Femur (tissue), 1 donor: Measurements from ENCODE around the gene GATA5.

ENCODE experiments used
- DNase-seq: peaks from one replicate; pipeline ENCODE4 v3.0.0-alpha.2; 2017

The GATA5 gene

DNA sequence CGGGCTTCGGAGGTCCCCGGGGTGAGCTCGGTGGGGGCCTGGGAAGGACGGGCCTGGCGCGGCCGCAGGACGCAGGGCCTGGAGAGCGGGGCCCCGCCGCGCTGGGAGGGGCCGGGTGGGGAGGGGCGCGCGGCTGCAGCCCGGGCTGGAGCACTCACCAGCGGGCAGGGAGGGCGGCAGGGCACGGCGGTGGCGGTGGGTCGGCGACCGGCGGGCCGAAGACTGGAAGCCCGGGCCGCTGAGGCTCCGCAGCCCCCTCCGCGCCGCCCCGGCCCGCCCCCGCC, at the start of gene GATA5:
GATA5 (minus strand) TSS at position 224 of the 284 bp plus-strand sequence. CDS start 474 bp downstream, outside the sequence.
- no peak for DNase-seq

DNA sequence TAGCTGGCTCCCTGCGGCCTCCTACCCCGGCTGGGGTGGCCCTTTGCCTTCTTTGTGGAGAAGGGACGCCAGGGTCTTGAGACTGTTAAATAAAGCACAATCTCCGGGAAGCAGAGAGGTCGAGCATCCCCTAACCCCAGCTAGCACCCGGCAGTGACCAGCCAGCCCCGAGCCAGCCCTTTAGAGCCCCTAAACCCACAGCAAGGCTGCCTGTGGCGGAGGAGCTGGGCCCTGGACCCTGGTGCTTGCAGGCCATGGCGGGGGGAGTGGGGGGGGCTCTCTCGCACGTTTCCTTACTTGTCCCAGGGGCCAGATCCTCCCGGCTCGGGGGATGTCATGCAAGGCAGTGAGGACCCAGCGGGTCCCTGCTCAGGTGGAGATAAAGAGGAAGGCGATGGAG, 49.2 kb upstream of the GATA5 start:
- no peak for DNase-seq

DNA sequence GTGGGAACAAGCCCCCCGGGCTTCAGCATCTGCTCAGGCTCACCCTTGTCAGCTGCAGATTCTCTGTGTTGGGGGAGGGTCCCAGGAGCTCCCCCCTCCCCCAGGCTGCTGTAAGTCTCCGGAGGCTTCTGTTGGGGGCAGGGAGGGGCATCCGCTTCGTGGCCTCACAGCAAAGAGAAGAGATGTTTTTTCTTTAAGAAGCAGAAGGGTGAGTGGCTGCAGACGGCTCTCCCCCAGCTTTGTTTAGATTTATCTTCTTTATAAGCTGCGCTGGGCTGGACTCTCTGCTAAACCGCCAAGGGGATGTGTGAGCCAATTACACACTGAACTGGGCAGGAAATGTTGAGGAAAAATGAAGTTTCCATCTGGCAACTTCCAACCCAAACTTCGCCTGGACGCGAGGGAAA, 48.7 kb upstream of the GATA5 start:
- peak; percentile 72 for DNase-seq

- no peak for DNase-seq
Observed at GRCh38 chr20:62523473-62524203, 47.8 kb upstream of the GATA5 start.

DNA sequence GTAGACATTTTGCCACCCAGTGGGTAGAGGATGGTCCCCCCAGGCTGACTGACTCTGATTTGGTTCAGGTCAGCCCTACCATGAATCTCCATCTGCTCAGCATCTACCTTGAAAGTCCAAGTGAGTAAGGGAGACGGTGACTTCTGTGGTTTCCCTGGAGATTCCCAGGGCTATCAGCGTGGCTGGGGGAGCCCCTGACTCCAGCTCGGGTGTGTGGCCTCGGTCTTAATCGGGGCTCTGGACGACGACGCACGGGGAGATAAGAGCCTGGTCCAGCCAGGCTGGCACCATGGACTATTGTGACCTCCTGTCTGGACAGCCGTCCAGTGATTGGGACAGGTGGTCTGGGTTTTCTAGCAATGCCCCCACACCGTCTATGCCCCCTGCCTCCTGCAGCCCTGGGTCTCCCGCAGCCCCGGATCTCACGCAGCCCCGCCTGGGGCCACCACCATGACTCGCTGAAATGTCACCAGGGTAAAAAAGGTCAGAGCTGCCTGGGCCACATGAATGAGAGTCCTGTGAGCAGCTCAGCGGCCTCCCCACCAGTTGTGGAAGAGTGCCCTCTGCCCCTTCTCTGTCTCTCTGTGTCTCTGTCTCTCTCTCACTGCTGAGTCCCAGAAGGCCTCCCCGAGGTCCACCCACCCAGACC, 47.1 kb upstream of the GATA5 start:
- DNase-seq: no peak

DNA sequence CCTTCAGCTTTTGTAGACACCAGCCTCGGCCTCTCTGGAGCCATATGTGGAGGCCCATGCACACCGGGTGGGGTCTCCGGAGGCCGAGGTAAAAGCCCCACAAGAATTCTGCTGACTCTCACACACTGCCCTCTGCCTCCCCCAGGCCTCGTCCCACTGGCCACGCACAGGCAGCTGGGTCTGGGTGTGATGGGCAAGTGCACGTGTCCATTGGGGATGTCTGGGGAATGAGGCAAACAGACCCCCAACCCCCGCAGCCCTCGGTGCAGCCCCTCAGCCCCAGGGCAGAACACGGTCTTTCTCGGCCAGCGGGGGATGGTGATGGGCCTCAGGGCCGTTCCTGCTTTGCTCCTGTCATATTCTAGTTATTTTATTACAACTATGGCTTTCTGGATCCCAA, 44.0 kb upstream of the GATA5 start:
- no peak for DNase-seq

DNA sequence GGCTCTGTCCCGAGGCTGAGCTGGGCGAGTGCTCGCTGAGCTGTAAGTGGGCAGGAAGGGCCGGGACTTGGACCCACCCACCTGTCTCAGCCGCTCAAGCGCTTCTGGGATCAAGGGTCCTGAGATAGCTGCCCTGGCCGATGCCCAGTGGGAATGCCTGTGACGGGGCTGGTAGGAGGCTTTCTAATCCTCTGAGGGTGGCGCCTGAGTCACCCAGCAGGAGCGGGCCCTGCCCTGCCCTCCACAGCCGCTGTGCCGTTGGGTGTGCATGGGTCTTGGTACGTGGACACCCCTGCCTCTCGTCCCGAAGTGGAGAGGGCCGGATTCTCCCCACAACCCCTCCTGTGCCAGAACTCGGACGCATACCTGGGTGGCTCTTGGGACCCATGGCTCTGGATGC, 43.1 kb upstream of the GATA5 start:
- no peak for DNase-seq

- no peak for DNase-seq
Observed at GRCh38 chr20:62517901-62518610, 42.3 kb upstream of the GATA5 start.

DNA sequence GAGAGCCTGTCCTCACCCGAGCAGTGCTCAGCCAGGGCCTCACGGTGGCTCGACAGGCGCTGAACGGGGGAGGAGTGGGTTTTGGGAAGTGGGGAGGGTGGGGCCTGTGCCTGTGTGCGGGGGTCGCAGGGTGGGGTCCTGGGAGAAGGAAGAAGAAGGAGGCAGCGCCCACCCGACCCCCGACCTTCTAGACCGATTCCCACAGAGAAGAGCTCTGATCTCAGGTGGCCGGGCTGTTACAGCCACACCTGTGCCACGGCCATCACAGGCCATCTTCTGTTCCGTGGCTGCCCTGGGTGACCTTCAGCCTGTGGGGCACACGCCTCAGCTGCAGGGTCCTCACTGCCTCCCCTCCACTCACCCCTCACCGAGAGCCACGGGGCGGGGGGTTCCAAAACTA, 41.4 kb upstream of the GATA5 start:
- no peak for DNase-seq

- DNase-seq: no peak
Observed at GRCh38 chr20:62516338-62516737, 40.5 kb upstream of the GATA5 start.

DNA sequence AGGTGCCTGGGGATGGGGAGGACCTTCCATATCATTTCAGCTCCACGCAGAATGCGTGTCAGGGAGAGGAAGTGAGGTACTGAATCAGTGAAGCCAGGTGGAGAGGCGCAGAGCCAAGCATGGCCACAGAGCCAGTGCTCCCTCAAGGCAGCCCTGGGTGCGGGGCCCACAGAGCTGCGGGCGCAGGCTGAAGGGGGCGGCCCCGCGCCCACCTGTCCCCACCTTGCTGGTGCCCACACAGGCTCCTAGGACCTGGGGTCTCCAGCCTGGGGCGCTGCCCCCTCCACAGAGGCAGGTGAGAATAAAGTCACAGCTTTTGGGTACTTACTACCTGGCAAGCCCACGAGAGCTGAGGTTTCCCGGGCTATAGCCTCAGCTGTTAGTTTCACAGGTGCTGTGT, 40.0 kb upstream of the GATA5 start:
- no peak for DNase-seq

DNA sequence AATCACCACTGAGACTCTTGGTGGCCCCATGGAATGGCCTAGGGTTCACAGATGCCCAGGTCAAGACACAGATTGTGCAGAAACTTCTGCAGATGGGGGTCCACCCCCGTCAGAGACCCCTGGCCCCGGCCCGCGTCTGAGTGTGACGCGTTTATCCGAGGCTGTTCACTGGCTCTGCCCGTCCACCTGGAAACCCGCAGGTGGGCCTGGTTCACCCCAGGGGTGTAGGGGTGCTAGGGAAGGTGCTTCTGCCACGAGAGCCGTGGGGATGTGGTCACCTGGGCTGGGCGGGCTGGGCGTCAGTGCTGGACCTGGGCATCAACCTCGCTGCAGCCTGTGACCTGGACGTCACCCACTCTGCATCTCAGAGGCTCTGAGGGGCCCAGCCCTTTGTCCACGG, 39.5 kb upstream of the GATA5 start:
- DNase-seq: no peak

GRCh38 chr20:62513991-62514390, 38.2 kb upstream of the GATA5 start:
- DNase-seq: no peak

DNA sequence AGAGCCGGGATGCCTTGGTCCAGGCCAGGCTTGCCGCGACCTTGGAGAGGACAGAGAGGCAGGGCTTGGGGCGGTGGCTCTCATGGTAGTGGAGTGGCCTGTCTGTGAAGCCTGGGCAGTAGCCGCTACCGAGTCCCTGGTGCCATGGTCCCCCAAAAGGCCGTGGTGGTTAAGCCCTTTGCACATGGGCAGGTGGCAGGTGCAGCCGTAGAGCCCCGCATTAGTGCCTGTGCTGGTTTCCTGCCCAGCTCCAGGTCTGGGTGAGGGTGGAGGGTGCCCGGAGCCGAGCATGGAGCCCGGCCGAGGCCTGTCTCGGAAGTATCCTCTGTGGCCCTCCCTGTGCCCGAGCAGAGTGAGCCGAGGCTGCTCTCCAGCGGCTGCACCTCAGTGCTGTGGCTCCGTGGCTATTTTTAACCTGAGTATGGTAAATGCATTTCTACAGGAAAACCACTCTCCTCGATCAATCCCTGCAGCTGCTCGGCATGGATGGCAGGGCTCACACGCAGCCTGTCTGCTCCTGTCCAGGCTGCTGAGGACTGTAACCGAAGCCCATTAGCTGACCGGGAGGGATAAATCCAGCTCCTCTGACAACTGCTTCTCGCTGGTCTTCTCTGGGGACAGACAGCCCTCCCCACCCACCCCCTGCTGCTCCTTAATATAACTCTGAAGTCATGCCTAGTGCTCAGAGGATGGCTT, 36.3 kb upstream of the GATA5 start:
- DNase-seq: peak; percentile 77

GRCh38 chr20:62511300-62511914, 35.6 kb upstream of the GATA5 start:
- DNase-seq: peak; percentile 70

GRCh38 chr20:62508641-62509051, 32.9 kb upstream of the GATA5 start:
- no peak for DNase-seq

GRCh38 chr20:62507991-62508640, 32.3 kb upstream of the GATA5 start:
- DNase-seq: no peak

- DNase-seq: no peak
Observed at GRCh38 chr20:62507323-62507722, 31.5 kb upstream of the GATA5 start.

- no peak for DNase-seq
Observed at GRCh38 chr20:62506791-62507190, 31.0 kb upstream of the GATA5 start.

DNA sequence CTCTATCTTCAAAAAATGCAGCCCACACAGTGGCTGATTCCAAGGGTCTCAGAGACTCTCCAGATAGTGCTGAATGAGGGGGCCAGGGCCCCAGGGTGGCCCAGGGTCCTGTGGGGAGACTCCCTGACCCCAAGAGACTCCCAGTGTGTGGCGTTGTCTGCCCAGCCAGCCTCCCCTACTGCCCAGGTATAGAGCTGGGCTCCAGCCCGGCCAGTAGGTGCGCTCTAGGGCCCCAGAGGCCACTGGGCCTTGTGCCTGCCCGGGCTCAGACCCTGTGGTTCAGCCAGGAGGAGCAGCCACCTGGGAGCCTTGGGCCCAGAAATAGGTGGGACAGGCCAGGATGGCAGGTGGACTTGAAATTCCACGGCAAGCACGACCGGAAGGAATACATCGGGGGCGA, 30.3 kb upstream of the GATA5 start:
- DNase-seq: no peak

DNA sequence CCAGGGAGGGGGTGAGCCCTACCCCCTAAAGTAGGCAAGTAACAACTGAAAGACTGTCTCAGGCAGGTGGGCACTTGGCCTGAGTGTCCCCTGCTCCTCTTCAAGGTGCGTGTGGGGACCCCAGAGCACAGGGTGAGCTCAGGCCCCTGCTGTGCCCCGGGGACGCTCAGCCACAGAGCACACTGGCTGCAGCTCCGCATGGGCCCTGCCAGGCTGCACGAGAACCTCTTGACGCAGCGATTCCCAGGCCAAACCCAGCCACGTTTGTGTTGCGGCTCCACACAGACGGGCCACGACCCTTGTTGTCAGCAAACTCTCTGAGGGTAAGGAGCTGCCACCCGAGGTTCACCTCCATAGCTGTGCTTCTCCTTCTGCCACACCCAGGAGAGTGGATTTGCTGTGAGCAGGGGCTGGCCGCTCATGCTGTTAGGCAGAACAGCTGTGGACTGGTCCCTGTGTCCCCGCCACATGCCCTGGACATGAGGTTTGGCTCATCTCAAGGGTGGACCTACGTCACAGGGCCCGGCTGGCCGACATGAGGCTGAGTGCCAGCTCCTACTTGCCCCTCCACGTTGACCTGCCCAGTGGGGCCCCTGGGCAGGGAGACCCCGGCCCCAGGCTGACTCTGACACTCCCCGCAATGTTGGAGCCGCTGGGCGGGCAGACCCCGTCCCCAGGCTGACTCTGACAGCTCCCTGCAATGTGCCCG, 29.7 kb upstream of the GATA5 start:
- no peak for DNase-seq

DNA sequence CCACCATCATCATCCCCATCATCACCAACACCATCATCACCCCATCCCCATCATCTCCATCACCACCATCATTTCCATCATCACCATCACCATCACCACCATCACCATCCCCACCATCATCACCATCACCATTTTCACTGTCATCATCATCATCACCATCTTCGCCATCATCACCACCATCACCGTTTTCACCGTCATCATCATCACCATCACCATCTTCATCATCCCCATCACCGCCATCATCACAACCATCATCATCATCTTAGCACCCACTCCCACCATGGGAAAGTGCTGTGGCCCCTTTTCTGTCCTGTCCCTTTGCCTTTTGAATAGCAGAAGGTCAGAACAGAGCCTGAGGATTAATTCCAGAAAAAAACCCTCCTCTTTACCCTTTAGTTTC, 28.5 kb upstream of the GATA5 start:
- DNase-seq: no peak
